Left lung (tissue), 10 donors: Measurements from ENCODE around the gene TIMM17A. TPM values are rescaled to one million over a fixed set of nuclear protein-coding genes. Genes with fewer than 3 reads are reported as not detected.
"Not testable (repeated sequence)": the region's sequence is repeated elsewhere in the genome, so short reads cannot be mapped to it uniquely, and the experiment has no call there.

ENCODE experiments used
- ATAC-seq: fragments of 200-7000 bp; cut with Tn5 transposase; one replicate; pipeline ENCODE4 v1.9.1; 2020; ENCODE audit warnings: moderate library complexity
- DNase-seq, 4 donors: peaks; one replicate each; pipeline ENCODE4 v3.0.0-alpha.2; 2013 to 2020
- H3K27ac ChIP-seq, 2 donors: fragments of 200-600 bp; sonication (generic) in 1 of 2; one replicate each; pipeline versions ENCODE4 v1.5.0 to v1.8.0; 2020 to 2021
- H3K27me3 ChIP-seq, 2 donors: fragments of 200-600 bp; sonication (generic) in 1 of 2; one replicate each; pipeline versions ENCODE4 v1.5.0 to v1.8.0; 2020 to 2021
- H3K36me3 ChIP-seq, 2 donors: fragments of 200-600 bp; sonication (generic) in 1 of 2; one replicate each; pipeline versions ENCODE4 v1.5.0 to v1.8.0; 2020 to 2021
- H3K4me1 ChIP-seq, 2 donors: fragments of 200-600 bp; one replicate each; pipeline ENCODE4 v1.8.0; 2021
- H3K4me3 ChIP-seq, 2 donors: fragments of 200-600 bp; sonication (generic) in 1 of 2; one replicate each; pipeline versions ENCODE4 v1.5.0 to v1.8.0; 2020 to 2021; ENCODE audit warnings: mild to moderate bottlenecking in 1 of 2
- H3K9me3 ChIP-seq, 2 donors: fragments of 200-600 bp; sonication (generic) in 1 of 2; one replicate each; pipeline versions ENCODE4 v1.5.0 to v1.8.0; 2020 to 2021
- intact Hi-C, 2 donors: fragments of 100-400 bp; cut with DNase I; formaldehyde crosslinking; loops; one replicate each; pipeline versions ENCODE4 v1.11.2 to v1.14.2; 2022
- polyA plus RNA-seq, 6 donors: library from polyadenylated mRNA; unstranded; fragments of 120-200 nt; gene quantifications; one replicate each; pipeline ENCODE4 v1.2.1, GENCODE V29; 2013; ENCODE audit not compliant: insufficient read length in 6 of 6
- total RNA-seq, 2 donors: library from RNA; stranded (reverse); fragmentation: NEBNext Ultra II Directional; extraction: Animal tissue kit (Norgen Biotek cat#: 25700); gene quantifications; one replicate each; pipeline ENCODE4 v1.2.1, GENCODE V29; 2021
- TF ChIP-seq, protein P1 (sequence below), 2 donors: fragments of 200-600 bp; sonication (generic) in 1 of 2; IDR thresholded peaks; one replicate each; pipeline versions ENCODE4 v1.5.0 to v1.8.0; 2021; ENCODE audit warnings: antibody characterized with exemption in 2 of 2
- donor health status: DM: no; HTN: yes; CAD: no.
- donor health status: DM: no; HTN: no; CAD: no.

The TIMM17A gene
- total and polyA plus RNA-seq, 8 donors, result 42.6 to 56.7 (median 50.1) TPM

DNA sequence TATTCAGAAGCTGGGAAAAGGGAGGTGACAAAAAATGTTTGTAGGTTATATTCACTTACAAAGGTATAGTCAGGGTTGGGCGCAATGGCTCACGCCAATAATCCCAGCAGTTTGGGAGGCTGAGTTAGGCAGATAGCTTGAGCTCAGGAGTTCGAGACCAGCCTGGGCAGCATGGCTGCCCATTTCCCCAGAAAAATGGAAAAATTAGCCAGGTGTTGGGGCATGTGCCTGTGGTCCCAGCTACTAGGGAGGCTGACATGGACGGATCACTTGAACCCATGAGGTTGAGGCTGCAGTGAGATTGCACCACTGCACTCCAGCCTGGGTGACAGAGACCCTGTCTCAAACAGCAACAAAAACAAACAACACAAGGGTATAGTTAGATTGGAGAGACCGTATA, 3.0 kb downstream of the TIMM17A start:
- Histone ChIP-seq H3K27ac (no peak overlapping the region), H3K9me3 (no peaks in the 10 kb centered on the region), H3K4me1 (peaks cover 6 to 12% of the 10 kb centered on the region in 2 donors), H3K36me3 (peaks cover 0 to 64% of the 10 kb centered on the region in 2 donors), H3K27me3 (no peaks in the 10 kb centered on the region), H3K4me3 (no peak overlapping the region)
- intact Hi-C loops, result no loop called here
- ATAC-seq, result no peak
- DNase-seq, result no peak
- TF ChIP-seq, protein P1, sequence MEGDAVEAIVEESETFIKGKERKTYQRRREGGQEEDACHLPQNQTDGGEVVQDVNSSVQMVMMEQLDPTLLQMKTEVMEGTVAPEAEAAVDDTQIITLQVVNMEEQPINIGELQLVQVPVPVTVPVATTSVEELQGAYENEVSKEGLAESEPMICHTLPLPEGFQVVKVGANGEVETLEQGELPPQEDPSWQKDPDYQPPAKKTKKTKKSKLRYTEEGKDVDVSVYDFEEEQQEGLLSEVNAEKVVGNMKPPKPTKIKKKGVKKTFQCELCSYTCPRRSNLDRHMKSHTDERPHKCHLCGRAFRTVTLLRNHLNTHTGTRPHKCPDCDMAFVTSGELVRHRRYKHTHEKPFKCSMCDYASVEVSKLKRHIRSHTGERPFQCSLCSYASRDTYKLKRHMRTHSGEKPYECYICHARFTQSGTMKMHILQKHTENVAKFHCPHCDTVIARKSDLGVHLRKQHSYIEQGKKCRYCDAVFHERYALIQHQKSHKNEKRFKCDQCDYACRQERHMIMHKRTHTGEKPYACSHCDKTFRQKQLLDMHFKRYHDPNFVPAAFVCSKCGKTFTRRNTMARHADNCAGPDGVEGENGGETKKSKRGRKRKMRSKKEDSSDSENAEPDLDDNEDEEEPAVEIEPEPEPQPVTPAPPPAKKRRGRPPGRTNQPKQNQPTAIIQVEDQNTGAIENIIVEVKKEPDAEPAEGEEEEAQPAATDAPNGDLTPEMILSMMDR (IDR thresholded peaks at IDR 0.05), result no peak

GRCh38 chr1:201962382-201962781, 7.1 kb downstream of the TIMM17A start:
- H3K27me3 ChIP-seq, H3K9me3 ChIP-seq, intact Hi-C loops, DNase-seq, H3K4me3 ChIP-seq, ATAC-seq, H3K4me1 ChIP-seq, H3K27ac ChIP-seq: not testable (repeated sequence)
- H3K36me3 ChIP-seq, result peaks cover 0 to 98% of the 10 kb centered on the region in 2 donors

GRCh38 chr1:201964261-201964660, 9.0 kb downstream of the TIMM17A start:
- H3K36me3 ChIP-seq, result peaks cover 0 to 98% of the 10 kb centered on the region in 2 donors
- no peak overlapping the region for H3K27ac ChIP-seq
- no peaks in the 10 kb centered on the region for H3K9me3 ChIP-seq
- H3K4me1 ChIP-seq, result no peaks in the 10 kb centered on the region
- TF ChIP-seq, protein P1 (IDR thresholded peaks at IDR 0.05), result no peak
- H3K27me3 ChIP-seq, result no peaks in the 10 kb centered on the region
- no peak overlapping the region for H3K4me3 ChIP-seq
- DNase-seq, result no peak
- ATAC-seq, result no peak
- intact Hi-C loops, result no loop called here

DNA sequence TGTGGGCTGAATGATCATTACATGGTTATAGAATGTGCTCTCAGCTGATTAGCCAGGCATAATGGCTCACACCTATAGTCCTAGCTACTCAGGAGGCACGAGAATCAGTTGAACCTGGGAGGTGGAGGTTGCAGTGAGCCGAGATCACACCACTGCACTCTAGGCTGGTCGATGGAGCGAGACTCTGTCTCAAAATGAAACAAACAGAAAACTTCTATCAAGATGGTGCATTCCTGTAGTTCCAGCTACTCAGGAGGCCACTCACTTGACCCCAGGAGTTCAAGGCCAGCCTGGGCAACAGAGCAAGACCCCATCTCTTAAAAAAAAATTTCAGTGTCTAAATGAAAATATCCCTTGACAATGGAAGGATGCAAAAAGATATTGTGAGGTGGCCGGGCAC, 10.9 kb downstream of the TIMM17A start:
- TF ChIP-seq, protein P1 (IDR thresholded peaks at IDR 0.05), result no peak
- H3K4me3 ChIP-seq, result no peak overlapping the region
- no peak for DNase-seq
- H3K4me1 ChIP-seq, result no peaks in the 10 kb centered on the region
- no peaks in the 10 kb centered on the region for H3K27me3 ChIP-seq
- intact Hi-C loops, result no loop called here
- H3K27ac ChIP-seq, result no peak overlapping the region
- H3K9me3 ChIP-seq, result no peaks in the 10 kb centered on the region
- peaks cover 0 to 96% of the 10 kb centered on the region in 2 donors for H3K36me3 ChIP-seq
- ATAC-seq, result no peak

DNA sequence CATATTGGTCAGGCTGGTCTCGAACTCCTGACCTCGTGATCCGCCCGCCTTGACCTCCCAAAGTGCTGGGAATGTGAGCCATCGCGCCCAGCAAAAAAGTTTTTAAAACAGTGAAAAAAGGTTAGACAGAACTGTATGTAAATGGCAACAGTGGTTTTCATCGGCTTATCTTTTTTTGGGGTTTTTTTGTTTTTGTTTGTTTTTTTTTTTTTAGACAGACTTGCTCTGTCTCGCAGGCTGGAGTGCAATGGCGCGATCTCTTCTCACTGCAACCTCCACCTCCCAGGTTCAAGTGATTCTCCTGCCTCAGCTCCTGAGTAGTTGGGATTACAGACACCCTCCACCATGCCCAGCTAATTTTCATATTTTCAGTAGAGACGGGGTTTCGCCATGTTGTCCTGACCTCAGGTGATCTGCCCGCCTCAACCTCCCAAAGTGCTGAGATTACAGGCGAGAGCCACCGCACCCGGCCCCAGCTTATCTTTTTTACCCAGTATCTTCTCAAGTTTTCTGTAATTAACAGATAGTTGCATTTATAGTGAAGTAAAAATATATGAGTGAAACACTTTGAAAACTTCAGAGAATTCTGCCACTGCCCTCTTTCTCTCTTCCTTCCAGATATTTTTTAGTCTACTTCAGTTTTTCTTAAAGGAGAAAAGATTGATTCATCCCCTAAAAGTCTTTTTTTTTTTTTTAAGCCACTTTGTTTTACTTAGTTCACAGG, 13.1 kb downstream of the TIMM17A start:
- Histone ChIP-seq H3K27ac (no peak overlapping the region), H3K36me3 (peaks cover 0 to 74% of the 10 kb centered on the region in 2 donors), H3K4me3 (no peak overlapping the region), H3K4me1 (no peaks in the 10 kb centered on the region), H3K27me3 (no peaks in the 10 kb centered on the region), H3K9me3 (no peaks in the 10 kb centered on the region)
- intact Hi-C loops, result no loop called here
- ATAC-seq (no peak), DNase-seq (no peak)
- TF ChIP-seq, protein P1 (IDR thresholded peaks at IDR 0.05), result no peak
